ELF-1 (cell line): Measurements from ENCODE around the gene KDM2B.

Experiments used
- DNase-seq: peaks from one replicate; pipeline ENCODE4 v3.0.0-alpha.2; 2016; ENCODE audit warnings: low read depth, low spot score

Gene KDM2B

DNA sequence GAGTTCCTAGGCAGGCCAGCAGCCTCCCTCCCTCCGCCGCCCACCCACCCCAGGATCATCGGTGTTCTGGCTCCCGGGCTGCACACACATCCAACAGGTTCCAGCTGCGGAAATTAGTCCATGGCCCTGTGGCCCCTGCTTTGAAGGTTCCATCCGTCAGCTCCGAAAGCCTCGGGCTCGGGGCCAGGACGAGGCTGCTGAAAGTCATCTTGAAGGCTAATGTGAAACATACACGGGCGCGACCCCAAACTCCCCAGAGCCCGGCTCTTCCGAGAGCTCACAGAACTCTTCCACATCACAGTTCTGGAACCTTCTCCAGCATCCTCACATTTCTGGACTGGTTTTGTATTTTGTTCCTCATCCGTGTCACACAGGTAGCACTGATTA, 19.8 kb downstream of the KDM2B start:
- no peak for DNase-seq

DNA sequence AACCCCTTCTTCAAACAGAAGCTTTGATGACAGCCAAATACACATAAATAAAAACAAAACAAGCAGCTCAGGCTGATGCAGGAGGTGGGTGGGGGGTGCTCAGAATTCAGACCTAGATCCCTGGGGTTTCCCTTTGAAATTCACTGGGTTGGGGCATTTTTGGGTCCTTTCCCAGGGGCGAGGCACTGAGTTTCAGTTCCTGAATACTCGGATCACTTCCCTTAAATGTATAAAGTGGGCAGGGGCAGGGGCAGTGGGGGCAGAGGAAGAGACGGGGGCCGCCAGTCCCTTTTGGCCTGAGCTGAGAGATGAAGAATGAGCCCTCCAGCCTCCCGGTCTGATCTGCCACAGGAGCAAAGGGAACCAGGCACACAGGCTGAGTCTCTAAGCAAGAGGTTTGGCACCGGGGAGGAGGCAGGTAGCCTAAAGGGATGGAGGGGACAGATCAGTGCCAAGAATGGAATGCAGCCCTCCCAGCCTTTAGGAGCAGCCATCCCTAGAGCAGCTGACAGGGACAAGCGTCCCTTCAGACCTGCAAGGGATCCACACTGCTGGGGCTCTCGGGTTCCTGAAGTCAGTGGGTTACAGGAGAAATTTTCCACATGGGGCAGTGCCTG, 20.3 kb downstream of the KDM2B start:
- DNase-seq = peak; percentile 77

DNA sequence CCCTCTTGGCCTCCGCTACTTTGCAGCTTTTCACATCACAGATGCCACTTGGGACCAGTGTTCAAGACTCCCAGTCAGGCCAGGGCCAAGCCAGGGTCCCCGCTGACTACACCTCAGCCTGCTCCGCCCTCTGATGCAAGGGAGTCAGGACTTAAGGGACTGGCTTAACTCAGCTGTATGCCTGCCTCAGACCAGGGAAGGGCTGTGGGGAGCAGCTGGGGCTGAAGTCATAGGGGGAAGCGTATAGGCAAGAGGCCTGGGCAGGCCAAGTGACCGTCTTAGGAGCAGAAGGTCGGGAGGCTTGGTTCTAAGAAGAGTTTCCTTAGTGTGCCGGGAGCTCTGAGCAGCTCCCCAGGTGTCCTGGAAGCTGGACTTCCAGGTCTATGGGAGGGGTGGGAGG, 21.9 kb downstream of the KDM2B start:
- no peak for DNase-seq

DNA sequence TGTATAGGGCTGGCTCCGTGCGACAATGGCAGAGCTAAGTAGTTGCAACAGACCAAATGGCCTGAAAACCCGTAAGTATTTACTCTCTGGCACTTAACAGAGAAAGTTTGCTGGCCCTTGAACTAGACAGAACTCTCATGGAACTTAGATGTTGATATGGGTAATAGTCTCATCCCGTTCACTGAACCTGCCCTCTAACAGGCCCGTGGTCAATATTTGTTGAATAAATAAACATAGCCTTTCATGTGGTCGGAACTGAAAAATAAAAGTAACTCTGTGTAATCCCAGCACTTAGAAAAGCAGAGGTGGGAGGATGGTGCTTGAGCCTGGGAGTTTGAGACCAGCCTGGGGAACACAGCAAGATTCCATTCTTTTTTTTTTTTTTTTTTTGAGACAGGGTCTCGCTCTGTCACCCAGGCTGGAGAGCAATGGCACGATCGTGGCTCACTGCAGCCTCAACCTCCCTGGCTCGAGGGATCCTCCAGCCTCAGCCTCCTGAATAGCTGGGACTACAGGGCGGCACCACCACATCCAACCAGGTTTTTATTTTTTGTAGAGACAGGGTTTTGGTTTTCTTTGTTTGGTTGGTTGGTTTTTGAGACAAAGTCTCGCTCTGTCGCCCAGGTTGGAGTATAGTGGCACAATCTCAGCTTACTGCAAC, 29.7 kb downstream of the KDM2B start:
- DNase-seq = no peak

DNA sequence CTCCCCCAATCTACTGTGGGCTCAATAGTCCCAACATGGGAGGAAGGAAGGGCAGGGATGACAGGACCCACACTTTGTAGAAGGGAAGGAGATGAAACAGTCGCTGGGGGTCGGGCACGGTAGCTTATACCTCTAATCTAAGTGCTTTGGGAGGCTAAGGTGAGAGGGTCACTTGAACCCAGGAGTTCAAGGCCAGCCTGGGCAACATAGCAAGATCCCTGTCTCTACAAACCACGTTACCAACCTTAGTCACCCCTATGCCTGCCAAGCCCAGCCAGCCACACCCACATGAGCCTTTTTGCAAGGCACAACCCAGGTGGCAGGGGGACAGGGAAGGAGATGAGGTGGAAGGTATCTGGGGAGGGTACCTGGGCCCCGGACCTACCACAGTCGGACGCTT, 31.7 kb downstream of the KDM2B start:
- DNase-seq = no peak

DNA sequence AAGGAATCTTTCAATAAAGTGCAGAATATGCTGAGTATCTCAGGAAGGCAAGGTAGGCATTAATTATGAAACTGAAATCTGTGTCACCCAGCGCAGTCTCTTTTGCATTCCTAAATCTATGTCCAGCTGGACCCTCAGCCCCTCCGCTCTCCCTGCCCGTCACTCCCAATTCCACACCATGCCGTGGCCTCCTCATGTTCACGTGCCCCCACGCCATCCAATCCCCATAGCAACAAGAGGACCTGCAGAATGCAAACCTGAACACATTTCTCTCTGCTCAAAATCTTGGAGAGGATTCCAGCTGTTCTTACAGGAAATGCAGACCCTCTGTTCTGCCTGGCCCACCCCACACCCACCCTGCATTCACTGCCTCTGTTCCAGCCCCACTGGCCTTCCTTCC, 35.3 kb downstream of the KDM2B start:
- no peak for DNase-seq

DNA sequence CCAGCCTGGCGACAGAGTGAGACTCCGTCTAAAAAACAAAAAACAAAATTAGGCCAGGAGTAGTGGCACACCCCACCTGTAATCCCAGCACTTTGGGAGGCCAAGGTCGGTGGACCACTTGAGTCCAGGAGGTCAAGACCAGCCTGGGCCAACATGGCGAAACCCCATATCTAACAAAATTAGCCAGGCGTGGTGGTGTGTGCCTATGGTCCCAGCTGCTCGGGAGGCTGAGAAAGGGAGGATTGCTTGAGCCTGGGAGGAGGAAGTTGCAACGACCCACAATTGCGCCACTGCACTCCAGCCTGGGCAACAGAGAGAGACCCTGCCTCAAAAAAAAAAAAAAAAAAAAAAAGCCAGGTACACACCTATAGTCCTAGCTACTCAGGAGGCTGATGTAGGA, 37.0 kb downstream of the KDM2B start:
- no peak for DNase-seq

DNA sequence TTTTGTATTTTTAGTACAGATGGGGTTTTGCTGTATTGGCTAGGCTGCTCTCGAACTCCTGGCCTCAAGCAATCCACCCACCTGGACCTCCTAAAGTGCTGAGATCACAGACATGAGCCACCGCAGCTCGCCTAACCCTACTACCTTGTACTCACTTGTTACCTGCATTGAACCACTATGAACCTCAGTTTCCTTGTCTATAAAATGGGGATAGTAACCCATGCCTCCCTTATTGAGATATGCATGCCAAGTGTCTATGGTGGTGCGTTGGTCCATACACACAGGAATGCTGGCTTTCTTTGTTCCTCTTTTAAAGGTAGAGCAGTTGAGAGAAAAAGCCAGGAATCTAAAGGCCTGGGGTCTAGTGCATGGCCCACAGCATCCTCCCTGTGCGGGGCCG, 40.9 kb downstream of the KDM2B start:
- no peak for DNase-seq

DNA sequence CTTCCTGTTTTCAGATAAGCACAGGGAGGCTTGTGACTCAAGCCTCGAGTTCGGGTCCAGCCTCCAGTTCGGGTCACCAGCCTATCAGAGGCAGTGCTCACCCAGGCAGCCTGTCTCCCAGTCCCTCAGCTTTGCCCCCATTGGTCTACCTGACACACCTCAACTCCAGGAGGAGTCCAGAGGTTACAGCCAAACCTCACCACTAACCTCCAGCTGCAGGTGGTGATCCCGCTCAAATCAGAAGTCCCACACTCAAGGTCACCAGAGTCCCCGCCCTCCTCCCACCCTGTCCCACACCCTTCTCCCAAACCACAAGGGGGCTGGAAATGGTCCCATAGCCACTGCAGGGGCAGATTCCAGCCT, 42.1 kb downstream of the KDM2B start:
- peak; percentile 67 for DNase-seq

DNA sequence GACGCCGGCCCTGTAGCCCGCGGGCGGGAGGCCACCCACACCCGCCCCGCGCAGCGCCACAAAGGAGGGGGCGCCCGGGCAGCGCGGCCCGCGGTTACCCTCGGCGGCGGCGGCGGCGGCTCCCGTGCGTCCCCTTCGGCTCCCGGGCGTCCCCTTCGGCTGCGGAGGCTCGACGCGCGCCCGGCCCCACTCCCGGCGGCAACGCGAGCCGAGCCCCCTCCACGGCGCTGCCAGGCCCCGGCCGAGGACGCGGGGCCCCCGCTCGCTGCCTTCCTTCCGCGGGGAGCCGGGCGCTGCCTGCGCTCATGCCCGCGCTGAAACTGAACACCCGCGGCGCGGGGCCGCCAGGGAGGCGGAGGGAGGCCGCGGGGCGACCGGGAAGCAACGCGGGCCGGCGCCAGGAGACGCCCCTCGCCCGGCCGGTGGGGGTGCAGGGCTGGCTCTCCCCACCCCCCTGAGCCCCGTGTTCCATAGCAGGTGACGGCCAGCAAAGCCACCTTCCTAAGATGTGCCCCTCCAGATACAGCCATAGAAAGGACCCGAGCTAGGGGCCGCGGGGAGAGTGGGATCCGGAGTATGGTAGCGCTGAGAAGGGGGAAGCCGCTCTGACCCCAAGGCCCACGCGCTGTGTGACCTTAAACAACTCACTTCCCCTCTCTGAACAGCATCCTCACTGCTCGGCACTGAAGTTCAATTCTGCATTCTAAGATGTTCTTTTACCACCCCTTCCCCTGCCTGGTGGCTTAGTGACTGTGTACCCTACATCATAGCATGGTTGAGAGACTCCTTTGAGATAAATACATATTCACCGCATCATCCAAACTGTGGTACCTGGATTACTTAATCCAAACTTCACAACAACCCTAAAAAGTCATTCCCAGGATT, 42.8 kb downstream of the KDM2B start:
- no peak for DNase-seq

DNA sequence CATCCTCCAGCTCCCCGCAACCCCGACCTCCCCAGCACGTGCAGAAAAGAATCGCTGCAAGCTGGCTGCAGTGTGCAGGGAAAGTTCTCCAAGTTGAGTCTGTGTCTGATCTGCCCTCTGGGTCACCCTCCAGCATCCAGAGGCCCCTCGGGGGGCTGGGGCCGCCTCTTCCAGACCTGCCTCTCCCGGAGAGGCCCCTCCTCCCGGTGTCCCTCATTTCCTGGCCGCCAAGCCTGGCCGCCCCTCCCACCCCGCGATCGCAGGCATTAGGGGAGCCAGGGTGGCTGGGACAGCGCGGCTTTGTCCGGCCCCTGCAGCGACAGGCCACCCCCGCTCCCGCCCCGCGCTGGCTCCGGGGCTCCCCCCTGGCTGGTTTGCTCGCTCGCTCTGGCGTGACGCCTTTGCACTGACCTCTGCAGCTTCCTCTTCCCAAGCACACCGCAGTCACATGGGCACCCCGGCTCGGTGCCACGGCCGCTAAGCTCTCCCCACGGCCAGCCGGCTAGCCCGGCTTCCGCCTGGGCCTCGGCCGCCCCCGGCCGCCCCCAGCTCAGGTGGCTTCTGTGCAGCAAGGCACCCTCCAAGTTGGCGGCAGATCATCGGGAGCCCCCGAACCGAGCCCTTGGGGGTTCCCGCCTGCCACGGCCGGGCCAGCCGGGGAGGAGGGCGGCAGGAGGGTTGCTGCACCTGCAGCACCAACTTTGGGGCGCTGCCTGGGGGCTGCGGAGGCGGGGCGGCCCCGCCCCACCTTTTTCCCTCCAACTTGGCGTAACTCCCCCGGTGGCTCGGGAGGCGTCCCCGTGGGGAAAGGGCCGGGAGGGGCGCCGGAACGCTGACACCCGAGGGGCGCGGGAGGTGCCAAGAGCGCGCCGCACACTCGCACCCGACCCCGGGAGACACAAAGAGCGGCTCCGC, 43.7 kb downstream of the KDM2B start:
- peak; percentile 56 for DNase-seq

DNA sequence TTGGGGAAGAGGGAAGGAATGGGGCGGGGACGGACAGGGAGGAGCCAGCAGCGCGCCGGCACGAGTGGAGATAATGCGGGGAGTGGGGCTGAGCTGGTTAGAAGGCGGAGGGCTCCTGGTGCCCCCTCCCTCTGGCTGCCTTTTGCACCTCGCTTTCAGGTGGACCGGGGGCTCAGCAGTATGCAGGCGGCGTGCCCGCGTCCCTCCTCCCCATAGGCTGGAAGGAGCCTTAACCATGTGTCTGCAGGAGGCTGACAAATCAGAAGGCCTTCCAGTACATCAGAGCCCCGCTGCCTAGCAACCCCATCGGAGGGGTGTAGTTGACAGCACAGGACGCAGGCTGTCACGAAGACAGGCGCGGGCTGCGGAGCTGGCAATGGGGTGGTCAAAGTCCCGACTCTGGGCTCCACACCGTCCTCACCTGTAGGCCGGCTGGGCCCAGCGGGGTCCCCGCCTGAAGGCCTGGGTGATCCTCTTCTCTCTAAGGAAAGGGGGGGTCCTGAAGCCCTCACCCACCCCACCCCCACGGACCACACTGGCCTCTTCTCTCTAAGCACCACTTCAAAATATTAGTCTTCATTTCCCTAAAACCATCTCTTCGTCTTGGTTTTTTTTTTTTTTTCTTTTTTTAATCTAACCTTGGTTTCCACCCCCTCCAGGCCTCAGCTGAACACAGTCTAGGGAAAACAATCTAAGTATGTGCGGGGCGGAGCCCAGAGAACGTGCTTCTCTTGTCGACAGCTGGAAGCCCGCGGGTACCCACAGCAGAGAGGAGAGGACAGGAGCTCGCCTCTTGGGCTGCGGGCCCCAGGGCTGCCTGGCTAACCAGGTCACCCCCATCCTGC, 44.5 kb downstream of the KDM2B start:
- peak; percentile 91 for DNase-seq

DNA sequence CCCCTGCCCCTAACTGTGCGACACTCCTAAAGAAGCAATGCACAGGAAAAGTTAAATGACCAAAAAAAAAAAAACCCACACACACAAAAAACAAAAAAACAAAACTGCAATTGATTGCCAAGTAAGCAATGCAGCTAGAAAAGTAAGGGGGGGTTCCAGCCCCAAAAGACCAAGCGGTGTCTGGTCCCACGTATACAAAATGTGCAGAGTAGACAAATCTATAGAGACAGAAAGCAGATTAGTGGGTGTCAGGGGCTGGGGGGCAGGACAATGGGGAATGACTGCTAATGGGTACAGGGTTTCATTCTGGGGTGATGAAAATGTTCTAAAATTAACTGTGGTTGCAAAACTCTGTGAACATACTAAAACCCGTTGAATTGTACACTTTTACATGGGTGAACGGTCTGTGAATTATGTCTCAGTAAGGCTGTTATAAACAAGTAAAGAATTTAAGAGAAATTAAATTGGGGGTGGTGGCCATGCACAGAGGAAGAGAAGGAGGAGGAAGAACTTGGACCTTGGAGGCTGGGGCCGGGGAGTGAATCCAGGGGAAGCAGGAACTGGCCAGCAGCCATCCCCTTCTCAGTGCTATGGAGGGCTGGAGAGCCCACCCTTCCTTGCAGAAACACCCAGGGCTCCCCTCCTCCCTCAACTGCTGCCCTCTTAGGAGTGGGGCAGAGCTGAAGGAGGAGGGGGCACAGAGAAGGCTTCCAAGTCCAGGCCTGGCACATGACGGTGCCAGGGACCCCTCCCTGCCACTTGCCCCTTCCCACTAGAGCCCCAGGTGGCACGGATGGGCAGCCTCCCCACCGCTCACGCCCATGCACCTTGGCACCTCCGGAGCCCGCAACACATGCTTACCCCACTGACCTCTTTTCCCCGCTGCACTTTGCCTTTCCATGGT, 45.4 kb downstream of the KDM2B start:
- no peak for DNase-seq

DNA sequence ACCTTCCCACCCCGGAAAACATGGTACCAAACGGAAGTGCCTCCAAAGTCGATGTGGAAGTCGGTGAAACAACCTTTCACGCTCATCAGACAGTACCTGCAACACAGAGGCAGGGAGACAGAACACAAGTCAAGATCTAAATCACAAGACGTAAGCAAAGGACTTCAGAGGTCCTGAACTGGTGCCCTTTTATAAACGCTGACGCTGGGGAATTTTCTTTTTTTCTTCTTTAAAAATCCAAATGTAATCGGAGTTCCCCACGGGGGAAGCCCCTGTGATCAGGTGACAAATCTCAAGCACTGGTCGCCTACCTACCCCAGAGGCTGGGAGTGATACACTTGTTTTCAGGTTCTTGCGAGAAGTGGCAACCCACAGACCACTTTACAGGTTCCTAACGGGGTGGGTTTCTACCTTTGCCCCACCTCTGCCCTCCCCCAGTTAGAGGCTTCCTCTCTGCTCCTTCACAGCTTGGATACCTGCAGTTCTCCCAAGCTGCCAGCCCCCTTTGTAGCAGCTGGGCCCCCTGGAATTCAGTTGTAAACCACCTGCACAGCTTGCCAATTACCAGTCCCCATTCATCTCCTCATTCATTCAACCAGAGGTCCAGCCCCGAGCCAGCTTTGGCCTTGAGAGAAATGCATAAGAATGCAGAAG, 46.2 kb downstream of the KDM2B start:
- peak; percentile 68 for DNase-seq

DNA sequence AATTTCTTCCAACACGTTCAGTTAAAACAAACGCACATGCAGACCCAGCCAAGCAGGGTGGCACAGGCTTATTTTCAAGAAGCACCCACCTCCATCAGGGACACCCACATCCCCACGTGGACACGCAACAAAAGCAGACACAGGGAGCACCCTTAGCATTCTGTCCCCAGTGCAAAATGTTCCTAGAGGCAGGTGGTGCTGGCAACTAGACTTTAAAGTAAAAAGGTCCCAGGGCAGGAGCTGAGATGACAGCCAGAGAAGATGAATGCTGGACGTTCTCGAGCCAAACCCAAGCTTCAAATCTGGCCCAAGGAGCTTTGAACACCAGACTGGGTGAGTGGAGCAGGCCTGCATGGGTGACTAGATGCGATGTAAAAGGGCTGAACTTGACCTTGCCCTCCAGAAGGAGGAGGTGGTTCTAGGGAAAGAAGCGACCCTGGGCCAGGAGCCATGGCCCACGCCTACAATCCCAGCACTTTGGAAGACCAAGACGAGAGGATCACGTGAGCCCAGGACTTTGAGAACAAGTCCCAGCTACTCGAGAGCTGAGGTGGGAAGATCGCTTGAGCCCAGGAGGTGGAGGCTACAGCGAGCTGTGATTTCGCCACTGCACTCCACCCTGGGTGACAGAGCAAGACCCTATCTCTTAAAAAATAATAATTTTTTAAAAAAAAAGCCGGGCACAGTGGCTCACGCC, 47.3 kb downstream of the KDM2B start:
- DNase-seq = no peak

DNA sequence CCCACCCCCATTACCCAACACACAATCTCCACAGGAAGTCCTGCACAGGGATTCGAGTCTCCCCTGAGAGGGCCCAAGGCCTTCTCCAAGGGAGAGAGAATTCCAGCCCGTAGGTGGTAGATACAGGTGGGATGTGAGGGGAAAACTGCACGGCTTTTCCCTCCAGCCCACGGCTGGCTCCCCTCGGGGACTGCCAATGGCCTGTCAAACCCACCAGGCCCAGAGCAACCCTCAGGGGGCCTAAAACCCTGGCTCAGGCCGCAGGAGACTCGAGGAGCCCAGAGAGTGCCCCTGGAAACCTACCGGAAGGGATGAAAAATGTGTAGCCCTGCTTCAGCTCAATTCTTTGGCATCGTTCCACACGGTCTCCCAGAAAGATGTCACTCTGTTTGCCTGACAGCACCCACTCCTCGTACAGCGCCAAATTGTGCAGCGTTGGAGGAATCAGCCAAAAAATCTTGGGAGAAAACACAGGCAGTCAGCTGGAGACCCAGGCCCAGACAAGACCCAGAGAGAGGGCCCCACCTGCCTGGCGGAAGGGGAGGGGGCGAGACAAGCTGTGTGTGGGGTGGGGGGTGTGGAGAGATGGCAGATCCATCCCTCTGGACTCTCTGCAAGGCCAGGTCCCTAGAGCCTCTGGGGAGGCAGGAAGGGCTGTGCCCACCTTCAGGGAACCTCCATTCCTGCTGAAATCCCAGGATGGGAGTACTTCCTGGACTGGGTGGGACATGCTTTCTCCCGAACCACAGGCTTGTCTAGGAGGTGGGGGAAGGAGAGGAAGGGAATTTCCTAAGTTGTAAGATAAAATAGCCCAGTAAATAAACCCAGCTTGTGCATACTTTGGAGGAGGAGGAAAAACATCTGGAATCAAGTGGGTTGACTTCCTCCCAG, 48.1 kb downstream of the KDM2B start:
- DNase-seq = no peak

DNA sequence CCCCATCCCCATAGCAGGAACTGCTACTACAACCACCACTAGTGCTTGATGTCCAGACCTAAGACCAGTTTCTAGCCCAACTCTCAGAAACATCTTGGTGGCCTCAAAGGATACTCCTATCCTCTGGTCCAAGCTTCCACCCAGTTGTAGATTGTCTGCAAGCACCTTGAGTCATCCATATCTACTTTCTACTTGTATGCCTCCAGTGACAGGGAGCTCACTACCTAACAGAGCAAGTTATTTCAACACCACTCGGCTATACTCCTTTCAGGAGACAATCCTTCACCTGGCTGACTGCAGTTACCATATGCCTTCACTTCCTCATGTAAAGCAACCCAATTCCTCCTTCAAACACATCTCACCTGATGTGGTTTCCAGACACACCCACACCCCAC, 49.5 kb downstream of the KDM2B start:
- no peak for DNase-seq
